Panc1 (cell line): ENCODE data around the gene C5orf24. TPM values are rescaled to one million over a fixed set of nuclear protein-coding genes. Genes with fewer than 3 reads are reported as not detected.

Experiments
- ATAC-seq: fragments of 200-7000 bp; cut with Tn5 transposase; 2 replicates; pipeline ENCODE4 v1.9.1; 2020; ENCODE audit warnings: mild to moderate bottlenecking, moderate library complexity
- BruUV-seq: library from RNA; stranded (reverse); fragments of 400-500 nt; replicated peaks from 2 replicates; lab custom pipeline; 2021; lab: Mats Ljungman, UMichigan
- CTCF ChIA-PET: fragments of 300-600 bp; sonication (Branson Sonifier 250); formaldehyde crosslinking; loops from one replicate; lab custom pipeline; 2022; ENCODE audit warnings: antibody characterized with exemption; lab: Charles Lee
- POLR2A ChIA-PET: fragments of 300-600 bp; sonication (Branson Sonifier 250); formaldehyde crosslinking; loops from one replicate; lab custom pipeline; 2022; ENCODE audit warnings: antibody characterized with exemption; lab: Charles Lee
- DNase-seq: peaks from one replicate; pipeline ENCODE4 v3.0.0-alpha.2; 2010; ENCODE audit warnings: low read depth, low spot score
- H3K27ac ChIP-seq: 2 replicates; pipeline ENCODE4 v1.5.1; 2011; ENCODE audit warnings: mild to moderate bottlenecking, low read length, inconsistent platforms
- H3K27me3 ChIP-seq: fragments of 200-500 bp; sonication (Bioruptor generic); 2 replicates; pipeline ENCODE4 v1.6.0; 2014; ENCODE audit warnings: low read length, inconsistent platforms; ENCODE audit not compliant: control insufficient read depth, insufficient read depth
- H3K36me3 ChIP-seq: fragments of 200-500 bp; sonication (Bioruptor generic); 2 replicates; pipeline ENCODE4 v1.5.1; 2014; ENCODE audit warnings: inconsistent platforms, mild to moderate bottlenecking, low read length, moderate library complexity; ENCODE audit not compliant: control insufficient read depth, insufficient read depth
- H3K4me1 ChIP-seq: 2 replicates; pipeline ENCODE4 v1.5.1; 2011; ENCODE audit warnings: inconsistent platforms, mild to moderate bottlenecking, low read length, moderate library complexity; ENCODE audit not compliant: control insufficient read depth, insufficient read depth
- H3K4me3 ChIP-seq, 2 experiments: 2 replicates each; pipeline ENCODE4 v1.5.1; 2011 to 2012; ENCODE audit warnings: low read depth in 2 of 2, low read length in 2 of 2, mild to moderate bottlenecking in 2 of 2, inconsistent platforms in 1 of 2, moderate library complexity in 1 of 2
- H3K9me3 ChIP-seq: fragments of 200-500 bp; sonication (Bioruptor generic); 2 replicates; pipeline ENCODE4 v1.5.1; 2014; ENCODE audit warnings: low read depth, mild to moderate bottlenecking, inconsistent platforms, low read length, moderate library complexity; ENCODE audit not compliant: control insufficient read depth, insufficient read depth
- POLR2AphosphoS5 ChIP-seq: IDR thresholded peaks from 2 replicates; pipeline ENCODE4 v1.6.1; 2012; ENCODE audit warnings: mild to moderate bottlenecking, low read depth, low read length, moderate library complexity
- SIN3A ChIP-seq: IDR thresholded peaks from 2 replicates; pipeline ENCODE4 v1.6.1; 2012; ENCODE audit warnings: low read depth, mild to moderate bottlenecking, low read length, moderate library complexity, borderline replicate concordance; ENCODE audit not compliant: insufficient read depth
- TCF7L2 ChIP-seq: IDR thresholded peaks from 2 replicates; pipeline ENCODE4 v1.6.1; 2011; ENCODE audit warnings: mild to moderate bottlenecking, low read depth, low read length, inconsistent platforms
- in situ Hi-C: cut with HindIII; loops from 2 replicates; pipeline ENCODE4 v1.10.0; 2016; ENCODE audit warnings: low sequenced_read_pairs, low pct_unique_long_range_greater_than_20kb
- intact Hi-C: fragments of 100-400 bp; cut with micrococcal nuclease; formaldehyde crosslinking; loops from one replicate; pipeline ENCODE4 v1.10.0; 2022; ENCODE audit not compliant: unreplicated experiment
- total RNA-seq: library from RNA; stranded (reverse); gene quantifications from one replicate; pipeline ENCODE4 v1.2.1, GENCODE V29; 2021; ENCODE audit not compliant: unreplicated experiment
- TF ChIP-seq, protein P1 (sequence below): fragments of 450-650 bp; IDR thresholded peaks from 2 replicates; pipeline ENCODE4 v1.5.1; 2017; ENCODE audit warnings: mild to moderate bottlenecking
- TF ChIP-seq, protein P2 (sequence below), 2 experiments: IDR thresholded peaks; 2 replicates each; pipeline ENCODE4 v1.6.1; 2011 to 2012; ENCODE audit warnings: low read depth in 2 of 2, control low read depth in 1 of 2, low read length in 1 of 2, mild to moderate bottlenecking in 1 of 2, moderate library complexity in 1 of 2; ENCODE audit not compliant: insufficient read depth in 1 of 2

C5orf24 gene
- total RNA-seq, 1 experiment from 2014 or later = 51.7 TPM

GRCh38 chr5:134892282-134892681 is 46.5 kb downstream of the C5orf24 start:
- Histone ChIP-seq H3K9me3 (no peaks in the 10 kb centered on the region), H3K27ac (no peak overlapping the region), H3K36me3 (no peaks in the 10 kb centered on the region), H3K4me1 (no peaks in the 10 kb centered on the region), H3K27me3 (no peaks in the 10 kb centered on the region), H3K4me3 (no peak overlapping the region)
- in situ Hi-C loops (no loop called here), intact Hi-C loops (no loop called here)
- no peak for TF ChIP-seq SIN3A
- TF ChIP-seq TCF7L2 = no peak
- TF ChIP-seq, protein P1, sequence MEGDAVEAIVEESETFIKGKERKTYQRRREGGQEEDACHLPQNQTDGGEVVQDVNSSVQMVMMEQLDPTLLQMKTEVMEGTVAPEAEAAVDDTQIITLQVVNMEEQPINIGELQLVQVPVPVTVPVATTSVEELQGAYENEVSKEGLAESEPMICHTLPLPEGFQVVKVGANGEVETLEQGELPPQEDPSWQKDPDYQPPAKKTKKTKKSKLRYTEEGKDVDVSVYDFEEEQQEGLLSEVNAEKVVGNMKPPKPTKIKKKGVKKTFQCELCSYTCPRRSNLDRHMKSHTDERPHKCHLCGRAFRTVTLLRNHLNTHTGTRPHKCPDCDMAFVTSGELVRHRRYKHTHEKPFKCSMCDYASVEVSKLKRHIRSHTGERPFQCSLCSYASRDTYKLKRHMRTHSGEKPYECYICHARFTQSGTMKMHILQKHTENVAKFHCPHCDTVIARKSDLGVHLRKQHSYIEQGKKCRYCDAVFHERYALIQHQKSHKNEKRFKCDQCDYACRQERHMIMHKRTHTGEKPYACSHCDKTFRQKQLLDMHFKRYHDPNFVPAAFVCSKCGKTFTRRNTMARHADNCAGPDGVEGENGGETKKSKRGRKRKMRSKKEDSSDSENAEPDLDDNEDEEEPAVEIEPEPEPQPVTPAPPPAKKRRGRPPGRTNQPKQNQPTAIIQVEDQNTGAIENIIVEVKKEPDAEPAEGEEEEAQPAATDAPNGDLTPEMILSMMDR = no peak
- no peak for TF ChIP-seq POLR2AphosphoS5
- TF ChIP-seq, protein P2, sequence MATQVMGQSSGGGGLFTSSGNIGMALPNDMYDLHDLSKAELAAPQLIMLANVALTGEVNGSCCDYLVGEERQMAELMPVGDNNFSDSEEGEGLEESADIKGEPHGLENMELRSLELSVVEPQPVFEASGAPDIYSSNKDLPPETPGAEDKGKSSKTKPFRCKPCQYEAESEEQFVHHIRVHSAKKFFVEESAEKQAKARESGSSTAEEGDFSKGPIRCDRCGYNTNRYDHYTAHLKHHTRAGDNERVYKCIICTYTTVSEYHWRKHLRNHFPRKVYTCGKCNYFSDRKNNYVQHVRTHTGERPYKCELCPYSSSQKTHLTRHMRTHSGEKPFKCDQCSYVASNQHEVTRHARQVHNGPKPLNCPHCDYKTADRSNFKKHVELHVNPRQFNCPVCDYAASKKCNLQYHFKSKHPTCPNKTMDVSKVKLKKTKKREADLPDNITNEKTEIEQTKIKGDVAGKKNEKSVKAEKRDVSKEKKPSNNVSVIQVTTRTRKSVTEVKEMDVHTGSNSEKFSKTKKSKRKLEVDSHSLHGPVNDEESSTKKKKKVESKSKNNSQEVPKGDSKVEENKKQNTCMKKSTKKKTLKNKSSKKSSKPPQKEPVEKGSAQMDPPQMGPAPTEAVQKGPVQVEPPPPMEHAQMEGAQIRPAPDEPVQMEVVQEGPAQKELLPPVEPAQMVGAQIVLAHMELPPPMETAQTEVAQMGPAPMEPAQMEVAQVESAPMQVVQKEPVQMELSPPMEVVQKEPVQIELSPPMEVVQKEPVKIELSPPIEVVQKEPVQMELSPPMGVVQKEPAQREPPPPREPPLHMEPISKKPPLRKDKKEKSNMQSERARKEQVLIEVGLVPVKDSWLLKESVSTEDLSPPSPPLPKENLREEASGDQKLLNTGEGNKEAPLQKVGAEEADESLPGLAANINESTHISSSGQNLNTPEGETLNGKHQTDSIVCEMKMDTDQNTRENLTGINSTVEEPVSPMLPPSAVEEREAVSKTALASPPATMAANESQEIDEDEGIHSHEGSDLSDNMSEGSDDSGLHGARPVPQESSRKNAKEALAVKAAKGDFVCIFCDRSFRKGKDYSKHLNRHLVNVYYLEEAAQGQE (IDR thresholded peaks at IDR 0.05; ENCODE audit: insufficient read depth in 1 of 2, low read depth in 2 of 2, low read length in 1 of 2) = no peak
- DNase-seq = no peak
- POLR2A ChIA-PET = no interaction called here
- ATAC-seq = no peak
- CTCF ChIA-PET = no interaction called here
- no TSS peak for BruUV-seq

- DNase-seq (no peak), ATAC-seq (no peak)
- Histone ChIP-seq H3K4me3 (no peak overlapping the region), H3K9me3 (no peaks in the 10 kb centered on the region), H3K27ac (no peak overlapping the region), H3K27me3 (no peaks in the 10 kb centered on the region), H3K36me3 (no peaks in the 10 kb centered on the region), H3K4me1 (no peaks in the 10 kb centered on the region)
- CTCF ChIA-PET = interaction anchor here (0.6 kb wide), 2 partner anchors 9 to 55 kb away, joined by 3 to 4 read pairs; no protein-coding TSS in a partner anchor
- POLR2A ChIA-PET = no interaction called here
- BruUV-seq = no TSS peak
- in situ Hi-C loops = no loop called here
- intact Hi-C loops = no loop called here
- TF ChIP-seq, protein P2 (IDR thresholded peaks at IDR 0.05; ENCODE audit: insufficient read depth in 1 of 2, low read depth in 2 of 2, low read length in 1 of 2) = no peak
- TF ChIP-seq SIN3A (no peak), TCF7L2 (no peak), POLR2AphosphoS5 (no peak)
Observed at GRCh38 chr5:134892926-134893325, 47.2 kb downstream of the C5orf24 start.
